ENCODE data around the gene PPP1R16B.

PPP1R16B gene

GRCh38 chr20:38764567-38765318, 40.8 kb upstream of the PPP1R16B start:
- no peaks in the 10 kb centered on the region for H3K4me1 ChIP-seq (ENCODE audit: control insufficient read depth, insufficient read depth, low read length)
- ChIA-PET POLR2A (no interaction called here), CTCF (interaction anchor here (0.6 to 2.9 kb wide), 3 partner anchors 12 to 115 kb away, joined by 3 to 16 read pairs (median 5); no protein-coding TSS in a partner anchor)
- H3K9me3 ChIP-seq (ENCODE audit: control insufficient read depth, insufficient read depth, low read depth, low read length), result no peaks in the 10 kb centered on the region
- TF ChIP-seq ZNF529 (tag by site-specific recombination; IDR thresholded peaks at IDR 0.05; ENCODE audit: insufficient replicate concordance) (no peak), TSHZ1 (tag by site-specific recombination; IDR thresholded peaks at IDR 0.05; ENCODE audit: borderline replicate concordance) (no peak), ZNF214 (tag by site-specific recombination; IDR thresholded peaks at IDR 0.05; ENCODE audit: borderline replicate concordance) (no peak), ZBTB10 (tag by site-specific recombination; IDR thresholded peaks at IDR 0.05) (no peak), ZBTB48 (tag by site-specific recombination; IDR thresholded peaks at IDR 0.05) (no peak), ZNF626 (tag by site-specific recombination; IDR thresholded peaks at IDR 0.05) (no peak), ZNF335 (tag by site-specific recombination; conservative IDR thresholded peaks at IDR 0.05) (no peak), KLF10 (tag by site-specific recombination; IDR thresholded peaks at IDR 0.05) (no peak), ZNF704 (tag by site-specific recombination; IDR thresholded peaks at IDR 0.05) (no peak), GLI2 (tag by site-specific recombination; IDR thresholded peaks at IDR 0.05; ENCODE audit: borderline replicate concordance, low read depth) (no peak), ZNF302 (tag by site-specific recombination; IDR thresholded peaks at IDR 0.05; ENCODE audit: low read depth) (no peak), RBAK (tag by site-specific recombination; IDR thresholded peaks at IDR 0.05) (no peak), ZNF768 (tag by site-specific recombination; IDR thresholded peaks at IDR 0.05) (no peak), ZNF548 (tag by site-specific recombination; IDR thresholded peaks at IDR 0.05) (no peak), ZNF248 (tag by site-specific recombination; IDR thresholded peaks at IDR 0.05) (no peak), ZBTB21 (tag by site-specific recombination; IDR thresholded peaks at IDR 0.05) (no peak), ZNF521 (tag by site-specific recombination; IDR thresholded peaks at IDR 0.05) (no peak), SP7 (tag by site-specific recombination; IDR thresholded peaks at IDR 0.05) (no peak)
- peaks cover 0 to 85% of the 10 kb centered on the region in 2 experiments; a peak in 2 of 3 replicates for H3K36me3 ChIP-seq (ENCODE audit: control insufficient read depth in 2 of 2, insufficient read depth in 1 of 2, low read length in 2 of 2)
- H3K27ac ChIP-seq (ENCODE audit: extremely low read depth, low read depth, low read length), result no peak overlapping the region
- H3K4me3 ChIP-seq (ENCODE audit: low read depth, low read length), result no peak overlapping the region
